H9 (cell line): ENCODE data around the gene EGFR. TPM values are rescaled to one million over a fixed set of nuclear protein-coding genes. Genes with fewer than 3 reads are reported as not detected.

Experiments
- DNase-seq: peaks from one replicate; pipeline ENCODE4 v3.0.0-alpha.2; 2017
- H2AFZ ChIP-seq: one replicate; pipeline ENCODE4 v1.6.1; 2013; ENCODE audit warnings: mild to moderate bottlenecking, low read length, control low read depth, moderate library complexity
- H2AK5ac ChIP-seq: 2 replicates; pipeline ENCODE4 v1.6.1; 2013; ENCODE audit warnings: low read length, control low read depth, mixed read lengths; ENCODE audit not compliant: insufficient read length
- H2BK120ac ChIP-seq: one replicate; pipeline ENCODE4 v1.6.1; 2013; ENCODE audit warnings: low read depth, mild to moderate bottlenecking, low read length, control low read depth, inconsistent platforms; ENCODE audit not compliant: poor library complexity, severe bottlenecking
- H2BK12ac ChIP-seq: 2 replicates; pipeline ENCODE4 v1.6.1; 2013; ENCODE audit warnings: low read length, control low read depth, mixed read lengths, low read depth; ENCODE audit not compliant: insufficient read length
- H2BK15ac ChIP-seq: 2 replicates; pipeline ENCODE4 v1.6.1; 2013; ENCODE audit warnings: low read depth, low read length, control low read depth
- H2BK20ac ChIP-seq: one replicate; pipeline ENCODE4 v1.6.1; 2013; ENCODE audit warnings: low read depth, mild to moderate bottlenecking, low read length, control low read depth, inconsistent platforms; ENCODE audit not compliant: poor library complexity, severe bottlenecking
- H2BK5ac ChIP-seq: 2 replicates; pipeline ENCODE4 v1.6.1; 2013; ENCODE audit warnings: low read length, control low read depth, mixed read lengths; ENCODE audit not compliant: insufficient read length
- H3K14ac ChIP-seq: 2 replicates; pipeline ENCODE4 v1.6.1; 2013; ENCODE audit warnings: low read length, control low read depth; ENCODE audit not compliant: insufficient read depth
- H3K18ac ChIP-seq: 2 replicates; pipeline ENCODE4 v1.6.1; 2013; ENCODE audit warnings: low read depth, mild to moderate bottlenecking, mixed read lengths, low read length, control low read depth; ENCODE audit not compliant: insufficient read length
- H3K23ac ChIP-seq: 2 replicates; pipeline ENCODE4 v1.6.1; 2013; ENCODE audit warnings: low read length, control low read depth, mixed read lengths, low read depth; ENCODE audit not compliant: insufficient read length
- H3K23me2 ChIP-seq: 2 replicates; pipeline ENCODE4 v1.6.1; 2013; ENCODE audit warnings: low read depth, mild to moderate bottlenecking, mixed read lengths, low read length, control low read depth; ENCODE audit not compliant: insufficient read length, poor library complexity, severe bottlenecking
- H3K27ac ChIP-seq: 2 replicates; pipeline ENCODE4 v1.5.1; 2013; ENCODE audit warnings: low read length, control low read depth, mixed read lengths, low read depth; ENCODE audit not compliant: insufficient read length
- H3K27me3 ChIP-seq: 2 replicates; pipeline ENCODE4 v1.6.1; 2013; ENCODE audit warnings: low read length, control low read depth, inconsistent platforms; ENCODE audit not compliant: insufficient read depth
- H3K4ac ChIP-seq: 2 replicates; pipeline ENCODE4 v1.6.1; 2013; ENCODE audit warnings: low read depth, mild to moderate bottlenecking, control low read depth, inconsistent platforms, low read length, moderate library complexity
- H3K4me1 ChIP-seq: 2 replicates; pipeline ENCODE4 v1.6.1; 2013; ENCODE audit warnings: low read length, control low read depth, inconsistent platforms; ENCODE audit not compliant: insufficient read depth
- H3K4me2 ChIP-seq: 2 replicates; pipeline ENCODE4 v1.6.1; 2013; ENCODE audit warnings: low read length, control low read depth, mixed read lengths; ENCODE audit not compliant: insufficient read length, insufficient read depth
- H3K56ac ChIP-seq: 2 replicates; pipeline ENCODE4 v1.6.1; 2013; ENCODE audit warnings: low read depth, mild to moderate bottlenecking, mixed read lengths, low read length, control low read depth; ENCODE audit not compliant: insufficient read length
- H3K79me1 ChIP-seq: 2 replicates; pipeline ENCODE4 v1.6.1; 2013; ENCODE audit warnings: low read depth, mild to moderate bottlenecking, moderate library complexity, low read length, control low read depth, inconsistent platforms; ENCODE audit not compliant: insufficient read depth, poor library complexity, severe bottlenecking
- H3K79me2 ChIP-seq: 2 replicates; pipeline ENCODE4 v1.6.1; 2013; ENCODE audit warnings: low read length, control low read depth, inconsistent platforms; ENCODE audit not compliant: insufficient read depth
- H3K9ac ChIP-seq: 2 replicates; pipeline ENCODE4 v1.6.1; 2013; ENCODE audit warnings: low read length, control low read depth, mixed read lengths; ENCODE audit not compliant: insufficient read length; ENCODE audit errors: extremely low read depth
- H3K9me3 ChIP-seq: one replicate; pipeline ENCODE4 v1.6.1; 2013; ENCODE audit warnings: low read depth, low read length, inconsistent platforms; ENCODE audit not compliant: control insufficient read depth
- H3T11ph ChIP-seq: one replicate; pipeline ENCODE4 v1.6.1; 2013; ENCODE audit warnings: mild to moderate bottlenecking, low read length, control low read depth, inconsistent platforms
- H4K20me1 ChIP-seq: one replicate; pipeline ENCODE4 v1.6.1; 2013; ENCODE audit not compliant: control insufficient read depth, insufficient read length, insufficient read depth
- H4K5ac ChIP-seq: 2 replicates; pipeline ENCODE4 v1.6.1; 2013; ENCODE audit warnings: low read depth, mild to moderate bottlenecking, mixed read lengths, low read length, control low read depth; ENCODE audit not compliant: insufficient read length
- H4K8ac ChIP-seq: replicated peaks from 2 replicates; pipeline ENCODE4 v1.6.1; 2013; ENCODE audit warnings: low read length, control low read depth, mixed read lengths, low read depth; ENCODE audit not compliant: insufficient read length
- H4K91ac ChIP-seq: 2 replicates; pipeline ENCODE4 v1.6.1; 2013; ENCODE audit warnings: low read depth, mild to moderate bottlenecking, moderate library complexity, mixed read lengths, low read length, control low read depth; ENCODE audit not compliant: insufficient read length
- H3K27ac Mint-ChIP-seq, 3 experiments: 2 replicates in 2 of 3; 3 replicates in 1 of 3; pipeline ENCODE4 v1.8.0; 2020 to 2021; ENCODE audit warnings: mixed read lengths in 3 of 3, mild to moderate bottlenecking in 1 of 3, moderate library complexity in 1 of 3
- H3K27me3 Mint-ChIP-seq: 2 replicates; pipeline ENCODE4 v1.8.0; 2021; ENCODE audit warnings: low read depth, mild to moderate bottlenecking, moderate library complexity, mixed read lengths
- H3K36me3 Mint-ChIP-seq, 3 experiments: 2 replicates in 2 of 3; 3 replicates in 1 of 3; pipeline ENCODE4 v1.8.0; 2020 to 2021; ENCODE audit warnings: low read depth in 3 of 3, mixed read lengths in 3 of 3; ENCODE audit not compliant: insufficient read depth in 1 of 3
- H3K4me1 Mint-ChIP-seq, 2 experiments: 2 replicates each; pipeline ENCODE4 v1.8.0; 2020; ENCODE audit warnings: mixed read lengths in 2 of 2
- H3K4me3 Mint-ChIP-seq, 2 experiments: 2 replicates in 1 of 2; 3 replicates in 1 of 2; pipeline ENCODE4 v1.8.0; 2020 to 2021; ENCODE audit warnings: mild to moderate bottlenecking in 2 of 2, mixed read lengths in 2 of 2, moderate library complexity in 1 of 2
- H3K9me3 Mint-ChIP-seq, 2 experiments: 2 replicates in 1 of 2; 3 replicates in 1 of 2; pipeline ENCODE4 v1.8.0; 2020; ENCODE audit warnings: mild to moderate bottlenecking in 2 of 2, mixed read lengths in 2 of 2, moderate library complexity in 1 of 2
- CTCF ChIP-seq: fragments of 200-600 bp; sonication (generic); conservative IDR thresholded peaks from 3 replicates; pipeline ENCODE4 v1.8.0; 2021; ENCODE audit warnings: antibody characterized with exemption, mild to moderate bottlenecking
- WGBS: extraction: QIAGEN DNeasy Blood & Tissue Kit; methylation state at CpG from one replicate; pipeline ENCODE4 v1.1.7; 2013; ENCODE audit warnings: missing lambda C conversion rate, low lambda C conversion rate, mixed read lengths; ENCODE audit not compliant: insufficient read length; ENCODE audit errors: extremely low coverage; 5-methylcytosine and 5-hydroxymethylcytosine counted together
- total RNA-seq: library from RNA; stranded (reverse); gene quantifications from 2 replicates; pipeline ENCODE4 v1.2.1, GENCODE V29; 2021

EGFR gene
- total RNA-seq, 1 experiment from 2014 or later: 3.3 TPM

- no peaks in the 10 kb centered on the region for H3K27me3 Mint-ChIP-seq
- no peaks in the 10 kb centered on the region for H3K23me2 ChIP-seq
- H4K8ac ChIP-seq: no peak overlapping the region
- H3K4ac ChIP-seq: no peak overlapping the region
- H3K27ac Mint-ChIP-seq: no peak overlapping the region
- no peak for DNase-seq
- H3K4me2 ChIP-seq: no peak overlapping the region
- no peak overlapping the region for H2BK12ac ChIP-seq
- no peak overlapping the region for H2AK5ac ChIP-seq
- no peak overlapping the region for H3K23ac ChIP-seq
- H3K9ac ChIP-seq: no peak overlapping the region
- H3K79me1 ChIP-seq: no peaks in the 10 kb centered on the region
- peaks cover 5 to 7% of the 10 kb centered on the region in 2 experiments; a peak in 3 of 5 replicates for H3K9me3 Mint-ChIP-seq
- H3K27ac ChIP-seq: no peak overlapping the region
- H3K4me3 Mint-ChIP-seq: no peak overlapping the region
- H3K36me3 Mint-ChIP-seq: peaks cover 8 to 14% (median 9%) of the 10 kb centered on the region in 3 experiments; a peak in 6 of 7 replicates
- H2BK20ac ChIP-seq: no peak overlapping the region
- H3T11ph ChIP-seq: no peak overlapping the region
- H3K18ac ChIP-seq: no peak overlapping the region
- TF ChIP-seq CTCF: no peak
- no peak overlapping the region; the same call in 1 of the 2 replicates for H3K14ac ChIP-seq
- no peak overlapping the region for H2AFZ ChIP-seq
- WGBS: no CpG with 5 or more reads among the region's 3 CpGs
- no peaks in the 10 kb centered on the region for H3K27me3 ChIP-seq
- no peak overlapping the region for H2BK15ac ChIP-seq
- H2BK120ac ChIP-seq: no peak overlapping the region
- no peaks in the 10 kb centered on the region for H3K4me1 ChIP-seq
- H4K5ac ChIP-seq: no peak overlapping the region
- no peak overlapping the region for H4K91ac ChIP-seq
- H3K4me1 Mint-ChIP-seq: peaks cover 7 to 9% of the 10 kb centered on the region in 2 experiments
- no peaks in the 10 kb centered on the region for H3K9me3 ChIP-seq
- no peak overlapping the region for H3K56ac ChIP-seq
- no peak overlapping the region for H2BK5ac ChIP-seq
- no peaks in the 10 kb centered on the region for H3K79me2 ChIP-seq
- H4K20me1 ChIP-seq: no peaks in the 10 kb centered on the region
Measured at GRCh38 chr7:55162476-55162875, 143.7 kb downstream of the EGFR start.
